OCI-LY7 (cell line): ENCODE measurements around the gene AMPD3. TPM values are rescaled to one million over a fixed set of nuclear protein-coding genes. Genes with fewer than 3 reads are reported as not detected.

Experiments
- BruUV-seq: library from RNA; stranded (reverse); fragments of 400-500 nt; replicated peaks from 2 replicates; lab custom pipeline; 2021; lab: Mats Ljungman, UMichigan
- CTCF ChIA-PET: fragments of 300-600 bp; sonication (Branson Sonifier 250); formaldehyde crosslinking; loops from one replicate; lab custom pipeline; 2022; ENCODE audit warnings: antibody characterized with exemption; ENCODE audit not compliant: unreplicated experiment; lab: Charles Lee
- POLR2A ChIA-PET: fragments of 300-600 bp; sonication (Branson Sonifier 250); formaldehyde crosslinking; loops from one replicate; lab custom pipeline; 2022; ENCODE audit warnings: antibody characterized with exemption; lab: Charles Lee
- DNase-seq: peaks from one replicate; pipeline ENCODE4 v3.0.0-alpha.2; 2015; ENCODE audit warnings: low spot score
- H2AFZ ChIP-seq: fragments of 200-600 bp; sonication (generic), shearing (Covaris generic); 2 replicates; pipeline ENCODE4 v1.6.1; 2014; ENCODE audit warnings: mild to moderate bottlenecking, antibody characterized with exemption, low read length, moderate library complexity
- H3K27ac ChIP-seq: fragments of 200-600 bp; sonication (generic); 2 replicates; pipeline ENCODE4 v1.5.1; 2014; ENCODE audit warnings: mixed run types, low read depth, mild to moderate bottlenecking, moderate library complexity, low read length, inconsistent platforms; ENCODE audit not compliant: poor library complexity, severe bottlenecking
- H3K36me3 ChIP-seq: fragments of 200-600 bp; sonication (generic); 2 replicates; pipeline ENCODE4 v1.6.1; 2014; ENCODE audit warnings: mild to moderate bottlenecking, antibody characterized with exemption, low read length, moderate library complexity, mixed read lengths; ENCODE audit not compliant: insufficient read depth
- H3K4me1 ChIP-seq: fragments of 200-600 bp; sonication (generic); 2 replicates; pipeline ENCODE4 v1.5.1; 2014; ENCODE audit warnings: mild to moderate bottlenecking, low read length; ENCODE audit not compliant: insufficient read depth, poor library complexity, severe bottlenecking
- H3K4me2 ChIP-seq: fragments of 200-600 bp; sonication (generic); 2 replicates; pipeline ENCODE4 v1.6.1; 2014; ENCODE audit warnings: mild to moderate bottlenecking, low read length
- H3K4me3 ChIP-seq: fragments of 200-600 bp; sonication (generic); 2 replicates; pipeline ENCODE4 v1.5.1; 2014; ENCODE audit warnings: mild to moderate bottlenecking, low read depth, low read length; ENCODE audit not compliant: poor library complexity, severe bottlenecking
- H3K79me2 ChIP-seq: fragments of 200-600 bp; sonication (generic); 2 replicates; pipeline ENCODE4 v1.6.1; 2016; ENCODE audit warnings: low read depth, mild to moderate bottlenecking, low read length, moderate library complexity, mixed read lengths; ENCODE audit not compliant: insufficient read depth
- H3K9me2 ChIP-seq: fragments of 200-600 bp; sonication (generic); 2 replicates; pipeline ENCODE4 v1.6.1; 2016; ENCODE audit warnings: mild to moderate bottlenecking, low read length, mixed read lengths; ENCODE audit not compliant: insufficient read depth
- H3K9me3 ChIP-seq: fragments of 200-600 bp; sonication (generic); 2 replicates; pipeline ENCODE4 v1.6.1; 2014; ENCODE audit warnings: mild to moderate bottlenecking, mixed run types, low read length, mixed read lengths
- H4K20me1 ChIP-seq: fragments of 200-600 bp; sonication (generic); 2 replicates; pipeline ENCODE4 v1.6.1; 2014; ENCODE audit warnings: mild to moderate bottlenecking, antibody characterized with exemption, low read length, moderate library complexity, mixed read lengths; ENCODE audit not compliant: insufficient read depth
- CTCF ChIP-seq: fragments of 200-600 bp; sonication (generic); conservative IDR thresholded peaks from 2 replicates; pipeline ENCODE4 v1.5.1; 2014; ENCODE audit warnings: mild to moderate bottlenecking, antibody characterized with exemption, low read length, moderate library complexity, mixed read lengths
- EZH2phosphoT487 ChIP-seq: fragments of 200-600 bp; sonication (generic); IDR thresholded peaks from 2 replicates; pipeline ENCODE4 v1.6.1; 2018; ENCODE audit warnings: low read depth, borderline replicate concordance, mild to moderate bottlenecking, mixed run types, antibody characterized with exemption, low read length, moderate library complexity, mixed read lengths
- intact Hi-C: fragments of 100-400 bp; cut with micrococcal nuclease; formaldehyde crosslinking; loops from one replicate; pipeline ENCODE4 v1.10.0; 2022; ENCODE audit not compliant: unreplicated experiment
- total RNA-seq, 2 experiments: library from RNA; depleted of rRNA in 1 of 2; stranded (reverse); fragments of >200 nt in 1 of 2; shearing (Covaris generic) in 1 of 2; gene quantifications; 2 replicates each; pipeline ENCODE4 v1.2.3, GENCODE V29; 2014 to 2022

The AMPD3 gene
- total RNA-seq, 2 experiments from 2014 or later: 13.5 to 25.6 TPM

- Histone ChIP-seq H3K4me1 (no peaks in the 10 kb centered on the region), H3K79me2 (no peaks in the 10 kb centered on the region), H4K20me1 (no peaks in the 10 kb centered on the region), H3K36me3 (peaks cover 88% of the 10 kb centered on the region), H3K9me2 (no peaks in the 10 kb centered on the region), H3K9me3 (no peaks in the 10 kb centered on the region), H3K27ac (no peak overlapping the region), H3K4me3 (no peak overlapping the region), H2AFZ (no peak overlapping the region), H3K4me2 (no peak overlapping the region)
- no peak for DNase-seq
- CTCF ChIA-PET: interaction anchor here (0.6 to 1.7 kb wide), 2 partner anchors 11 to 226 kb away, joined by 4 to 7 read pairs; no protein-coding TSS in a partner anchor
- POLR2A ChIA-PET: no interaction called here
- no peak for TF ChIP-seq EZH2phosphoT487
- TF ChIP-seq CTCF: no peak
- intact Hi-C loops: no loop called here
- BruUV-seq: no TSS peak
Measured at GRCh38 chr11:10496296-10496936, 41.4 kb downstream of the AMPD3 start.

GRCh38 chr11:10497371-10498021, 42.4 kb downstream of the AMPD3 start:
- Histone ChIP-seq H3K4me2 (no peak overlapping the region), H2AFZ (no peak overlapping the region), H3K79me2 (no peaks in the 10 kb centered on the region), H3K9me2 (no peaks in the 10 kb centered on the region), H3K27ac (no peak overlapping the region), H3K4me3 (no peak overlapping the region), H3K4me1 (no peaks in the 10 kb centered on the region), H3K36me3 (peaks cover 78% of the 10 kb centered on the region), H3K9me3 (no peaks in the 10 kb centered on the region), H4K20me1 (no peaks in the 10 kb centered on the region)
- no peak for DNase-seq
- intact Hi-C loops: no loop called here
- ChIA-PET POLR2A (interaction anchor here (0.6 to 1.1 kb wide), 2 partner anchors 36 to 88 kb away, joined by 3 to 6 read pairs; no protein-coding TSS in a partner anchor), CTCF (no interaction called here)
- no TSS peak for BruUV-seq
- no peak for TF ChIP-seq CTCF
- TF ChIP-seq EZH2phosphoT487: no peak

GRCh38 chr11:10498022-10498400, 42.9 kb downstream of the AMPD3 start:
- H3K27ac ChIP-seq: no peak overlapping the region
- H3K9me3 ChIP-seq: no peaks in the 10 kb centered on the region
- TF ChIP-seq EZH2phosphoT487: no peak
- TF ChIP-seq CTCF: no peak
- no peaks in the 10 kb centered on the region for H3K79me2 ChIP-seq
- H3K36me3 ChIP-seq: peaks cover 73% of the 10 kb centered on the region
- no peak overlapping the region for H2AFZ ChIP-seq
- H3K4me1 ChIP-seq: no peaks in the 10 kb centered on the region
- intact Hi-C loops: no loop called here
- H4K20me1 ChIP-seq: no peaks in the 10 kb centered on the region
- BruUV-seq: no TSS peak
- no peak for DNase-seq
- ChIA-PET CTCF (interaction anchor here (0.6 kb wide), 1 partner anchor 17 kb away, joined by 3 read pairs; no protein-coding TSS in a partner anchor), POLR2A (interaction anchor here (1.1 kb wide), 1 partner anchor 37 kb away, joined by 3 read pairs; no protein-coding TSS in a partner anchor)
- H3K9me2 ChIP-seq: no peaks in the 10 kb centered on the region
- H3K4me3 ChIP-seq: no peak overlapping the region
- H3K4me2 ChIP-seq: no peak overlapping the region
